HepG2 (cell line): ENCODE results near the gene OR2V2. TPM values are rescaled to one million over a fixed set of nuclear protein-coding genes. Genes with fewer than 3 reads are reported as not detected.

Experiments
- ASH2L ChIP-seq: fragments of 300-600, 200-600 bp; sonication (generic); IDR thresholded peaks from 2 replicates; pipeline ENCODE4 v1.7.0; 2017; ENCODE audit warnings: low read depth, mild to moderate bottlenecking, moderate library complexity, mixed read lengths, low read length; ENCODE audit not compliant: insufficient read length
- BORCS8-MEF2B ChIP-seq: sonication (generic); formaldehyde crosslinking; IDR thresholded peaks from 2 replicates; pipeline ENCODE4 v1.8.0; 2022; ENCODE audit warnings: mild to moderate bottlenecking, missing genetic modification reagents
- DNMT3B ChIP-seq: conservative IDR thresholded peaks from 2 replicates; pipeline ENCODE4 v1.6.1; 2016; ENCODE audit warnings: missing biosample characterization, control low read depth
- MYNN ChIP-seq: sonication (generic); formaldehyde crosslinking; IDR thresholded peaks from 2 replicates; pipeline ENCODE4 v1.4.0; 2020; ENCODE audit warnings: mild to moderate bottlenecking, low read depth, missing genetic modification reagents
- NONO ChIP-seq, 2 experiments: fragments of 450-650 bp in 1 of 2; sonication (generic) in 1 of 2; formaldehyde crosslinking in 1 of 2; IDR thresholded peaks in 1 of 2; conservative IDR thresholded peaks in 1 of 2; 2 replicates each; pipeline versions ENCODE4 v1.6.1 to v1.8.0; 2017 to 2022; ENCODE audit warnings: mild to moderate bottlenecking in 1 of 2, missing genetic modification reagents in 1 of 2, moderate library complexity in 1 of 2
- PRMT3 ChIP-seq: sonication (generic); formaldehyde crosslinking; IDR thresholded peaks from 2 replicates; pipeline ENCODE4 v1.8.1; 2022; ENCODE audit warnings: low read depth, mild to moderate bottlenecking, moderate library complexity, missing genetic modification reagents, borderline replicate concordance
- THAP11 ChIP-seq: IDR thresholded peaks from 2 replicates; pipeline ENCODE4 v1.6.1; 2016; ENCODE audit warnings: missing biosample characterization, missing genetic modification reagents
- ZNF619 ChIP-seq: sonication (generic); formaldehyde crosslinking; IDR thresholded peaks from 2 replicates; pipeline ENCODE4 v1.4.0; 2020; ENCODE audit warnings: mild to moderate bottlenecking, missing genetic modification reagents
- ZNF629 ChIP-seq: sonication (generic); formaldehyde crosslinking; conservative IDR thresholded peaks from 2 replicates; pipeline ENCODE4 v1.5.0; 2020; ENCODE audit warnings: missing genetic modification reagents
- ZNF83 ChIP-seq: sonication (generic); formaldehyde crosslinking; IDR thresholded peaks from 2 replicates; pipeline ENCODE4 v1.4.0; 2020; ENCODE audit warnings: missing genetic modification reagents, mild to moderate bottlenecking, borderline replicate concordance
- ZSCAN9 ChIP-seq: IDR thresholded peaks from 2 replicates; pipeline ENCODE4 v1.6.1; 2016; ENCODE audit warnings: borderline replicate concordance
- polyA plus RNA-seq, 8 experiments: library from polyadenylated mRNA; depleted of rRNA in 3 of 8; stranded (reverse) in 7 of 8; unstranded in 1 of 8; fragments of >200 nt; fragmentation: Illumina TruSeq in 4 of 8; extraction: Trizol in 4 of 8; gene quantifications; 2 replicates each; pipeline versions ENCODE4 v1.2.1 to v1.2.3, GENCODE V29; 2011 to 2016; ENCODE audit warnings: low read depth in 4 of 8, missing spikeins in 1 of 8, mixed read lengths in 1 of 8; ENCODE audit not compliant: insufficient read depth in 1 of 8
- total RNA-seq, 5 experiments: library from RNA; depleted of rRNA; stranded (reverse); fragments of >200 nt; fragmentation: Illumina TruSeq; extraction: Trizol; gene quantifications; 2 replicates each; pipeline ENCODE4 v1.2.3, GENCODE V29; 2016; ENCODE audit warnings: low read depth in 1 of 5
- TF ChIP-seq, protein P1 (sequence below), 2 experiments: sonication (generic) in 1 of 2; formaldehyde crosslinking in 1 of 2; IDR thresholded peaks; 2 replicates each; pipeline versions ENCODE4 v1.4.0 to v1.6.1; 2016 to 2020; ENCODE audit warnings: borderline replicate concordance in 1 of 2, low read depth in 1 of 2, mild to moderate bottlenecking in 1 of 2, missing genetic modification reagents in 1 of 2
- TF ChIP-seq, protein P2 (sequence below): sonication (generic); formaldehyde crosslinking; IDR thresholded peaks from 2 replicates; pipeline ENCODE4 v1.4.0; 2020; ENCODE audit warnings: missing genetic modification reagents
- TF ChIP-seq, protein P3 (sequence below): sonication (generic); formaldehyde crosslinking; IDR thresholded peaks from 2 replicates; pipeline ENCODE4 v1.4.0; 2020; ENCODE audit warnings: missing genetic modification reagents

Gene OR2V2
- total and polyA plus RNA-seq, 2 of the 13 experiments (the other 11 are each of a cell fraction or from before 2014, with no cell fraction given), result not detected

DNA sequence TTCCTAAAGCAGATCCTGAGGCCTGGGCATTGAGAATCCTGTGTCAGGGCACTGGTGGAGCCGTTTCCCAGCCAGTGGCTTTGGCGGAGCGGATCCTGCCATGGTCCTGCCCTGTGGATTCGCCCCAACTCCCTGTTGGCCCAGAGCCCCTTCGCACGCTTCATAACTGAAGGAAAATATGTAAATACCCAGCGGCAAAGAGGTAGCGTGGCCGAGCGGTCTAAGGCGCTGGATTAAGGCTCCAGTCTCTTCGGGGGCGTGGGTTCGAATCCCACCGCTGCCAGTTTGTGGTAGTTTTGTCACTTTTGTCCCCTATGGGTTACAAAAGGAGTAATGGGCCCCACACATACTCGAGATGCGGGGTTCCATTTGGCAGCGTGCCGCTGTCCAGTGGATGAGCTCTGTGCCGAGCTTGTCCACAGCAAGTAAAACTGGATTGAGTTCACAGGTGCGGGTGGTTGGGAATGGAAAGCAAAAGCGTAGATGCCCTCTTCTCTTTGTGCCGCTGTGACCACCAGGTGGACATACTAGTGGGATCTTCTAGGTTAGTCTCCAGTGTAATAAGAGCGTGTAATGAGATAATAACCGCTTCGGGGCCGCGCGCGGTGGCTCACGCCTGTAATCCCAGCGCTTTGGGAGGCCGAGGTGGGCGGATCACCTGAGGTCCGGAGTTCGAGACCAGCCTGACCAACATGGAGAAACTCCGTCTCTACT, 40.3 kb downstream of the OR2V2 start (continued):
- TF ChIP-seq ZNF619 (no peak), ZSCAN9 (CRISPR knock-in tag) (peak; percentile 49; the same call in 1 of the 2 replicates), NONO (IDR thresholded peaks at IDR 0.05) (no peak), NONO (CRISPR knock-in tag; conservative IDR thresholded peaks at IDR 0.05) (peak; percentile 50; the same call in 1 of the 2 replicates), BORCS8-MEF2B (CRISPR knock-in tag) (peak; percentile 42; the same call in 1 of the 2 replicates), ZNF629 (CRISPR knock-in tag) (peak; percentile 83), PRMT3 (peak; percentile 77; the same call in 1 of the 2 replicates), MYNN (CRISPR knock-in tag) (0 out of 2 replicates have a peak, but pooled peaks have one; percentile 61), THAP11 (CRISPR knock-in tag) (peak; percentile 80), ASH2L (peak; percentile 35), DNMT3B (0 out of 2 replicates have a peak, but pooled peaks have one; percentile 20), ZNF83 (0 out of 2 replicates have a peak, but pooled peaks have one; percentile 11)
- TF ChIP-seq, protein P1, sequence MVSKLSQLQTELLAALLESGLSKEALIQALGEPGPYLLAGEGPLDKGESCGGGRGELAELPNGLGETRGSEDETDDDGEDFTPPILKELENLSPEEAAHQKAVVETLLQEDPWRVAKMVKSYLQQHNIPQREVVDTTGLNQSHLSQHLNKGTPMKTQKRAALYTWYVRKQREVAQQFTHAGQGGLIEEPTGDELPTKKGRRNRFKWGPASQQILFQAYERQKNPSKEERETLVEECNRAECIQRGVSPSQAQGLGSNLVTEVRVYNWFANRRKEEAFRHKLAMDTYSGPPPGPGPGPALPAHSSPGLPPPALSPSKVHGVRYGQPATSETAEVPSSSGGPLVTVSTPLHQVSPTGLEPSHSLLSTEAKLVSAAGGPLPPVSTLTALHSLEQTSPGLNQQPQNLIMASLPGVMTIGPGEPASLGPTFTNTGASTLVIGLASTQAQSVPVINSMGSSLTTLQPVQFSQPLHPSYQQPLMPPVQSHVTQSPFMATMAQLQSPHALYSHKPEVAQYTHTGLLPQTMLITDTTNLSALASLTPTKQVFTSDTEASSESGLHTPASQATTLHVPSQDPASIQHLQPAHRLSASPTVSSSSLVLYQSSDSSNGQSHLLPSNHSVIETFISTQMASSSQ (IDR thresholded peaks at IDR 0.05; ENCODE audit: low read depth), result no peak
- TF ChIP-seq, protein P1 (CRISPR knock-in tag; IDR thresholded peaks at IDR 0.05; ENCODE audit: borderline replicate concordance), result peak; percentile 32; the same call in 1 of the 2 replicates
- TF ChIP-seq, protein P2, sequence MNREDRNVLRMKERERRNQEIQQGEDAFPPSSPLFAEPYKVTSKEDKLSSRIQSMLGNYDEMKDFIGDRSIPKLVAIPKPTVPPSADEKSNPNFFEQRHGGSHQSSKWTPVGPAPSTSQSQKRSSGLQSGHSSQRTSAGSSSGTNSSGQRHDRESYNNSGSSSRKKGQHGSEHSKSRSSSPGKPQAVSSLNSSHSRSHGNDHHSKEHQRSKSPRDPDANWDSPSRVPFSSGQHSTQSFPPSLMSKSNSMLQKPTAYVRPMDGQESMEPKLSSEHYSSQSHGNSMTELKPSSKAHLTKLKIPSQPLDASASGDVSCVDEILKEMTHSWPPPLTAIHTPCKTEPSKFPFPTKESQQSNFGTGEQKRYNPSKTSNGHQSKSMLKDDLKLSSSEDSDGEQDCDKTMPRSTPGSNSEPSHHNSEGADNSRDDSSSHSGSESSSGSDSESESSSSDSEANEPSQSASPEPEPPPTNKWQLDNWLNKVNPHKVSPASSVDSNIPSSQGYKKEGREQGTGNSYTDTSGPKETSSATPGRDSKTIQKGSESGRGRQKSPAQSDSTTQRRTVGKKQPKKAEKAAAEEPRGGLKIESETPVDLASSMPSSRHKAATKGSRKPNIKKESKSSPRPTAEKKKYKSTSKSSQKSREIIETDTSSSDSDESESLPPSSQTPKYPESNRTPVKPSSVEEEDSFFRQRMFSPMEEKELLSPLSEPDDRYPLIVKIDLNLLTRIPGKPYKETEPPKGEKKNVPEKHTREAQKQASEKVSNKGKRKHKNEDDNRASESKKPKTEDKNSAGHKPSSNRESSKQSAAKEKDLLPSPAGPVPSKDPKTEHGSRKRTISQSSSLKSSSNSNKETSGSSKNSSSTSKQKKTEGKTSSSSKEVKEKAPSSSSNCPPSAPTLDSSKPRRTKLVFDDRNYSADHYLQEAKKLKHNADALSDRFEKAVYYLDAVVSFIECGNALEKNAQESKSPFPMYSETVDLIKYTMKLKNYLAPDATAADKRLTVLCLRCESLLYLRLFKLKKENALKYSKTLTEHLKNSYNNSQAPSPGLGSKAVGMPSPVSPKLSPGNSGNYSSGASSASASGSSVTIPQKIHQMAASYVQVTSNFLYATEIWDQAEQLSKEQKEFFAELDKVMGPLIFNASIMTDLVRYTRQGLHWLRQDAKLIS (CRISPR knock-in tag), result no peak
- TF ChIP-seq, protein P3, sequence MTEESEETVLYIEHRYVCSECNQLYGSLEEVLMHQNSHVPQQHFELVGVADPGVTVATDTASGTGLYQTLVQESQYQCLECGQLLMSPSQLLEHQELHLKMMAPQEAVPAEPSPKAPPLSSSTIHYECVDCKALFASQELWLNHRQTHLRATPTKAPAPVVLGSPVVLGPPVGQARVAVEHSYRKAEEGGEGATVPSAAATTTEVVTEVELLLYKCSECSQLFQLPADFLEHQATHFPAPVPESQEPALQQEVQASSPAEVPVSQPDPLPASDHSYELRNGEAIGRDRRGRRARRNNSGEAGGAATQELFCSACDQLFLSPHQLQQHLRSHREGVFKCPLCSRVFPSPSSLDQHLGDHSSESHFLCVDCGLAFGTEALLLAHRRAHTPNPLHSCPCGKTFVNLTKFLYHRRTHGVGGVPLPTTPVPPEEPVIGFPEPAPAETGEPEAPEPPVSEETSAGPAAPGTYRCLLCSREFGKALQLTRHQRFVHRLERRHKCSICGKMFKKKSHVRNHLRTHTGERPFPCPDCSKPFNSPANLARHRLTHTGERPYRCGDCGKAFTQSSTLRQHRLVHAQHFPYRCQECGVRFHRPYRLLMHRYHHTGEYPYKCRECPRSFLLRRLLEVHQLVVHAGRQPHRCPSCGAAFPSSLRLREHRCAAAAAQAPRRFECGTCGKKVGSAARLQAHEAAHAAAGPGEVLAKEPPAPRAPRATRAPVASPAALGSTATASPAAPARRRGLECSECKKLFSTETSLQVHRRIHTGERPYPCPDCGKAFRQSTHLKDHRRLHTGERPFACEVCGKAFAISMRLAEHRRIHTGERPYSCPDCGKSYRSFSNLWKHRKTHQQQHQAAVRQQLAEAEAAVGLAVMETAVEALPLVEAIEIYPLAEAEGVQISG (CRISPR knock-in tag), result peak; percentile 83
